Measurements from ENCODE around the gene SDHAF3.

Gene SDHAF3

GRCh38 chr7:97107192-97107800 is 10.2 kb upstream of the SDHAF3 start:
- TF ChIP-seq GATA3 (IDR thresholded peaks at IDR 0.05; ENCODE audit: low read depth, low read length): no peak
- TF ChIP-seq GATA2 (IDR thresholded peaks at IDR 0.05; ENCODE audit: low read depth, low read length): no peak

GRCh38 chr7:97116308-97116707 is 1.2 kb upstream of the SDHAF3 start:
- TF ChIP-seq GATA2 (IDR thresholded peaks at IDR 0.05; ENCODE audit: low read depth, low read length) (no peak), GATA3 (IDR thresholded peaks at IDR 0.05; ENCODE audit: low read depth, low read length) (no peak)

- TF ChIP-seq GATA3 (IDR thresholded peaks at IDR 0.05; ENCODE audit: low read depth, low read length) (no peak), GATA2 (IDR thresholded peaks at IDR 0.05; ENCODE audit: low read depth, low read length) (no peak)
Measured at GRCh38 chr7:97117035-97117371, 495 bp upstream of the SDHAF3 start.

GRCh38 chr7:97118306-97118917 is 914 bp downstream of the SDHAF3 start:
- TF ChIP-seq GATA3 (IDR thresholded peaks at IDR 0.05; ENCODE audit: low read depth, low read length) (no peak), GATA2 (IDR thresholded peaks at IDR 0.05; ENCODE audit: low read depth, low read length) (no peak)

- TF ChIP-seq GATA3 (IDR thresholded peaks at IDR 0.05; ENCODE audit: low read depth, low read length) (no peak), GATA2 (IDR thresholded peaks at IDR 0.05; ENCODE audit: low read depth, low read length) (no peak)
Measured at GRCh38 chr7:97119747-97120146, 2.2 kb downstream of the SDHAF3 start.

GRCh38 chr7:97120713-97121457 is 3.4 kb downstream of the SDHAF3 start:
- TF ChIP-seq GATA3 (IDR thresholded peaks at IDR 0.05; ENCODE audit: low read depth, low read length) (no peak), GATA2 (IDR thresholded peaks at IDR 0.05; ENCODE audit: low read depth, low read length) (no peak)

- TF ChIP-seq GATA2 (IDR thresholded peaks at IDR 0.05; ENCODE audit: low read depth, low read length): no peak
- TF ChIP-seq GATA3 (IDR thresholded peaks at IDR 0.05; ENCODE audit: low read depth, low read length): no peak
Measured at GRCh38 chr7:97126483-97127171, 9.1 kb downstream of the SDHAF3 start.

- TF ChIP-seq GATA3 (IDR thresholded peaks at IDR 0.05; ENCODE audit: low read depth, low read length): no peak
- TF ChIP-seq GATA2 (IDR thresholded peaks at IDR 0.05; ENCODE audit: low read depth, low read length): no peak
Measured at GRCh38 chr7:97128736-97129135, 11.2 kb downstream of the SDHAF3 start.

GRCh38 chr7:97130417-97131139 is 13.1 kb downstream of the SDHAF3 start:
- TF ChIP-seq GATA3 (IDR thresholded peaks at IDR 0.05; ENCODE audit: low read depth, low read length) (no peak), GATA2 (IDR thresholded peaks at IDR 0.05; ENCODE audit: low read depth, low read length) (no peak)

- no peak for TF ChIP-seq GATA3 (IDR thresholded peaks at IDR 0.05; ENCODE audit: low read depth, low read length)
- TF ChIP-seq GATA2 (IDR thresholded peaks at IDR 0.05; ENCODE audit: low read depth, low read length): no peak
Measured at GRCh38 chr7:97133159-97133558, 15.7 kb downstream of the SDHAF3 start.

- no peak for TF ChIP-seq GATA2 (IDR thresholded peaks at IDR 0.05; ENCODE audit: low read depth, low read length)
- TF ChIP-seq GATA3 (IDR thresholded peaks at IDR 0.05; ENCODE audit: low read depth, low read length): no peak
Measured at GRCh38 chr7:97138830-97139229, 21.3 kb downstream of the SDHAF3 start.

GRCh38 chr7:97145068-97145467 is 27.6 kb downstream of the SDHAF3 start:
- TF ChIP-seq GATA3 (IDR thresholded peaks at IDR 0.05; ENCODE audit: low read depth, low read length): no peak

GRCh38 chr7:97149843-97150242 is 32.3 kb downstream of the SDHAF3 start:
- no peak for TF ChIP-seq GATA2 (IDR thresholded peaks at IDR 0.05; ENCODE audit: low read depth, low read length)
- no peak for TF ChIP-seq GATA3 (IDR thresholded peaks at IDR 0.05; ENCODE audit: low read depth, low read length)

GRCh38 chr7:97155897-97156418 is 38.5 kb downstream of the SDHAF3 start:
- TF ChIP-seq GATA3 (IDR thresholded peaks at IDR 0.05; ENCODE audit: low read depth, low read length) (no peak), GATA2 (IDR thresholded peaks at IDR 0.05; ENCODE audit: low read depth, low read length) (no peak)

All from SH-SY5Y (cell line).